BLaER1 treated with 17β-estradiol and CSF1 and Interleukin-3, amounts not matched to agents 10 nM and 100 nM (cell line): ENCODE measurements around the gene PRKD1.

ENCODE experiments used
- H3K27ac ChIP-seq, 11 experiments: shearing (Covaris generic); formaldehyde crosslinking; 2 replicates each; pipeline ENCODE4 v1.8.1; 2022
- H3K27me3 ChIP-seq, 11 experiments: shearing (Covaris generic); formaldehyde crosslinking; 2 replicates each; pipeline ENCODE4 v1.8.1; 2022
- H3K36me3 ChIP-seq, 11 experiments: shearing (Covaris generic); formaldehyde crosslinking; 2 replicates each; pipeline ENCODE4 v1.8.1; 2022
- H3K4me1 ChIP-seq, 10 experiments: shearing (Covaris generic); formaldehyde crosslinking; 2 replicates each; pipeline ENCODE4 v1.8.1; 2022
- H3K4me2 ChIP-seq, 11 experiments: shearing (Covaris generic); formaldehyde crosslinking; 2 replicates each; pipeline ENCODE4 v1.8.1; 2022
- H3K4me3 ChIP-seq, 10 experiments: shearing (Covaris generic); formaldehyde crosslinking; 2 replicates each; pipeline ENCODE4 v1.8.1; 2022
- H3K9ac ChIP-seq, 11 experiments: shearing (Covaris generic); formaldehyde crosslinking; 2 replicates each; pipeline ENCODE4 v1.8.1; 2022
- H3K9me3 ChIP-seq, 11 experiments: shearing (Covaris generic); formaldehyde crosslinking; replicated peaks in 1 of 11; 2 replicates each; pipeline ENCODE4 v1.8.1; 2022
- H4K20me1 ChIP-seq, 11 experiments: shearing (Covaris generic); formaldehyde crosslinking; 2 replicates each; pipeline ENCODE4 v1.8.1; 2022
- Cebpa-rat ChIP-seq, 11 experiments: shearing (Covaris generic); IDR thresholded peaks; 2 replicates each; pipeline ENCODE4 v1.8.1; 2022

Gene PRKD1

GRCh38 chr14:29554335-29554734, 373.3 kb downstream of the PRKD1 start:
- TF ChIP-seq Cebpa-rat (IDR thresholded peaks at IDR 0.05): no peak
- H3K4me3 ChIP-seq: no peak overlapping the region
- H3K27ac ChIP-seq: no peak overlapping the region
- no peaks in the 10 kb centered on the region for H3K9me3 ChIP-seq
- H3K4me2 ChIP-seq: no peak overlapping the region
- H3K27me3 ChIP-seq: no peaks in the 10 kb centered on the region
- no peaks in the 10 kb centered on the region for H3K4me1 ChIP-seq
- H4K20me1 ChIP-seq: no peaks in the 10 kb centered on the region
- no peaks in the 10 kb centered on the region for H3K36me3 ChIP-seq
- no peak overlapping the region for H3K9ac ChIP-seq

GRCh38 chr14:29553427-29553826, 374.2 kb downstream of the PRKD1 start:
- no peak for TF ChIP-seq Cebpa-rat (IDR thresholded peaks at IDR 0.05)
- Histone ChIP-seq H3K27ac (no peak overlapping the region), H3K27me3 (no peaks in the 10 kb centered on the region), H3K9ac (no peak overlapping the region), H4K20me1 (no peaks in the 10 kb centered on the region), H3K4me1 (no peaks in the 10 kb centered on the region), H3K36me3 (no peaks in the 10 kb centered on the region), H3K9me3 (no peaks in the 10 kb centered on the region), H3K4me3 (no peak overlapping the region), H3K4me2 (no peak overlapping the region)

- Histone ChIP-seq H3K4me1 (no peaks in the 10 kb centered on the region), H3K4me2 (no peak overlapping the region), H3K36me3 (no peaks in the 10 kb centered on the region), H3K27ac (no peak overlapping the region), H3K9ac (no peak overlapping the region), H3K27me3 (no peaks in the 10 kb centered on the region), H4K20me1 (no peaks in the 10 kb centered on the region), H3K4me3 (no peak overlapping the region), H3K9me3 (no peaks in the 10 kb centered on the region)
- TF ChIP-seq Cebpa-rat (IDR thresholded peaks at IDR 0.05): no peak
Observed at GRCh38 chr14:29548948-29549370, 378.7 kb downstream of the PRKD1 start.

- H3K4me1 ChIP-seq: no peaks in the 10 kb centered on the region
- H3K9me3 ChIP-seq: no peaks in the 10 kb centered on the region
- H3K27me3 ChIP-seq: no peaks in the 10 kb centered on the region
- TF ChIP-seq Cebpa-rat (IDR thresholded peaks at IDR 0.05): no peak
- H4K20me1 ChIP-seq: no peaks in the 10 kb centered on the region
- H3K9ac ChIP-seq: no peak overlapping the region
- H3K27ac ChIP-seq: no peak overlapping the region
- H3K4me3 ChIP-seq: no peak overlapping the region
- H3K36me3 ChIP-seq: no peaks in the 10 kb centered on the region
- no peak overlapping the region for H3K4me2 ChIP-seq
Observed at GRCh38 chr14:29545714-29546113, 381.9 kb downstream of the PRKD1 start.

GRCh38 chr14:29536886-29537511, 390.6 kb downstream of the PRKD1 start:
- Histone ChIP-seq H3K9me3 (no peaks in the 10 kb centered on the region), H3K36me3 (no peaks in the 10 kb centered on the region), H3K4me1 (no peaks in the 10 kb centered on the region), H4K20me1 (no peaks in the 10 kb centered on the region), H3K4me3 (no peak overlapping the region), H3K9ac (no peak overlapping the region), H3K27ac (no peak overlapping the region), H3K27me3 (no peaks in the 10 kb centered on the region), H3K4me2 (no peak overlapping the region)
- no peak for TF ChIP-seq Cebpa-rat (IDR thresholded peaks at IDR 0.05)

- Histone ChIP-seq H3K4me1 (no peaks in the 10 kb centered on the region), H3K9ac (no peak overlapping the region), H4K20me1 (no peaks in the 10 kb centered on the region), H3K4me2 (no peak overlapping the region), H3K36me3 (no peaks in the 10 kb centered on the region), H3K27ac (no peak overlapping the region), H3K9me3 (no peaks in the 10 kb centered on the region), H3K27me3 (no peaks in the 10 kb centered on the region), H3K4me3 (no peak overlapping the region)
- no peak for TF ChIP-seq Cebpa-rat (IDR thresholded peaks at IDR 0.05)
Observed at GRCh38 chr14:29529418-29529817, 398.2 kb downstream of the PRKD1 start.

GRCh38 chr14:29528889-29529288, 398.8 kb downstream of the PRKD1 start:
- Histone ChIP-seq H3K27ac (no peak overlapping the region), H3K36me3 (no peaks in the 10 kb centered on the region), H3K27me3 (no peaks in the 10 kb centered on the region), H3K9me3 (no peaks in the 10 kb centered on the region), H3K4me1 (no peaks in the 10 kb centered on the region), H3K4me2 (no peak overlapping the region), H3K9ac (no peak overlapping the region), H4K20me1 (no peaks in the 10 kb centered on the region), H3K4me3 (no peak overlapping the region)
- TF ChIP-seq Cebpa-rat (IDR thresholded peaks at IDR 0.05): no peak

GRCh38 chr14:29527286-29527685, 400.4 kb downstream of the PRKD1 start:
- Histone ChIP-seq H3K9me3 (no peaks in the 10 kb centered on the region), H4K20me1 (no peaks in the 10 kb centered on the region), H3K27ac (no peak overlapping the region), H3K4me2 (no peak overlapping the region), H3K27me3 (no peaks in the 10 kb centered on the region), H3K4me1 (no peaks in the 10 kb centered on the region), H3K9ac (no peak overlapping the region), H3K4me3 (no peak overlapping the region), H3K36me3 (no peaks in the 10 kb centered on the region)
- TF ChIP-seq Cebpa-rat (IDR thresholded peaks at IDR 0.05): no peak
